Measurements from ENCODE around the gene KCNA10.

DNA sequence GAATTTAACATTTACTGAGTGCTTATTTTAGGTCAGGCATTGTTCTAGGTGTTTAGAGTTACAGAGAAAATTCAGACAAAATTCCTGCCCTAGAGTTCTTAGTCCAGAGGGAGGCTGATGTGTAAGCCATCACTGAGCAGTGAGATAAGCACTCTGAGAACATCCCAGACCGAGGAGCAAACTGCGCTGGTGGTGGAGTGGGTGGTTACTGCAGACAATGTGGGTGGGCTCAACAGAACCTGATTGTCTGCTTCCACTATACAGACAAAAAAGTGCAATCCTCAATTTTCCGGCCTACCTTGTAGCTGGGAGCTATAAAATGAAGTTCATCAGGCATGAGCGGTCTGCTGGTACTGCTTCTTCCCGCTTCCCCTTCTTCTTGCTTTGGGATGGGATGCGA, 44.5 kb downstream of the KCNA10 start:
- TF ChIP-seq, protein P1, sequence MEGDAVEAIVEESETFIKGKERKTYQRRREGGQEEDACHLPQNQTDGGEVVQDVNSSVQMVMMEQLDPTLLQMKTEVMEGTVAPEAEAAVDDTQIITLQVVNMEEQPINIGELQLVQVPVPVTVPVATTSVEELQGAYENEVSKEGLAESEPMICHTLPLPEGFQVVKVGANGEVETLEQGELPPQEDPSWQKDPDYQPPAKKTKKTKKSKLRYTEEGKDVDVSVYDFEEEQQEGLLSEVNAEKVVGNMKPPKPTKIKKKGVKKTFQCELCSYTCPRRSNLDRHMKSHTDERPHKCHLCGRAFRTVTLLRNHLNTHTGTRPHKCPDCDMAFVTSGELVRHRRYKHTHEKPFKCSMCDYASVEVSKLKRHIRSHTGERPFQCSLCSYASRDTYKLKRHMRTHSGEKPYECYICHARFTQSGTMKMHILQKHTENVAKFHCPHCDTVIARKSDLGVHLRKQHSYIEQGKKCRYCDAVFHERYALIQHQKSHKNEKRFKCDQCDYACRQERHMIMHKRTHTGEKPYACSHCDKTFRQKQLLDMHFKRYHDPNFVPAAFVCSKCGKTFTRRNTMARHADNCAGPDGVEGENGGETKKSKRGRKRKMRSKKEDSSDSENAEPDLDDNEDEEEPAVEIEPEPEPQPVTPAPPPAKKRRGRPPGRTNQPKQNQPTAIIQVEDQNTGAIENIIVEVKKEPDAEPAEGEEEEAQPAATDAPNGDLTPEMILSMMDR (IDR thresholded peaks at IDR 0.05; ENCODE audit: low read depth, low read length), result no peak
- no peak for TF ChIP-seq POLR2A (IDR thresholded peaks at IDR 0.05; ENCODE audit: extremely low read depth, insufficient read length)
- TF ChIP-seq, protein P2, sequence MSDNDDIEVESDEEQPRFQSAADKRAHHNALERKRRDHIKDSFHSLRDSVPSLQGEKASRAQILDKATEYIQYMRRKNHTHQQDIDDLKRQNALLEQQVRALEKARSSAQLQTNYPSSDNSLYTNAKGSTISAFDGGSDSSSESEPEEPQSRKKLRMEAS (IDR thresholded peaks at IDR 0.05; ENCODE audit: low read depth, low read length), result no peak
